AG09309 (cell line): ENCODE data around the gene CIDEA.
"Not testable (repeated sequence)": the region's sequence is repeated elsewhere in the genome, so short reads cannot be mapped to it uniquely, and the experiment has no call there.

Experiments used
- DNase-seq: peaks from one replicate; pipeline ENCODE4 v3.0.0-alpha.2; 2010; ENCODE audit warnings: low read depth
- H3K4me3 ChIP-seq: 2 replicates; pipeline ENCODE4 v1.5.1; 2011; ENCODE audit warnings: mild to moderate bottlenecking, low read depth, low read length, moderate library complexity; ENCODE audit not compliant: control insufficient read depth
- TF ChIP-seq, protein P1 (sequence below): IDR thresholded peaks from 2 replicates; pipeline ENCODE4 v1.5.1; 2011; ENCODE audit warnings: mild to moderate bottlenecking, low read depth, low read length, inconsistent platforms; ENCODE audit not compliant: insufficient read depth, control insufficient read depth; ENCODE audit errors: missing control alignments

Gene CIDEA, protein sequence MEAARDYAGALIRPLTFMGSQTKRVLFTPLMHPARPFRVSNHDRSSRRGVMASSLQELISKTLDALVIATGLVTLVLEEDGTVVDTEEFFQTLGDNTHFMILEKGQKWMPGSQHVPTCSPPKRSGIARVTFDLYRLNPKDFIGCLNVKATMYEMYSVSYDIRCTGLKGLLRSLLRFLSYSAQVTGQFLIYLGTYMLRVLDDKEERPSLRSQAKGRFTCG

GRCh38 chr18:12254136-12254819 lies at the start of gene CIDEA:
Gene CIDEA (plus strand): TSS chr18:12254361. CDS start chr18:12254384, 23 bp downstream.
- DNase-seq = no peak
- peak within 1 kb of the TSS; percentile 5 for H3K4me3 ChIP-seq
- TF ChIP-seq, protein P1, sequence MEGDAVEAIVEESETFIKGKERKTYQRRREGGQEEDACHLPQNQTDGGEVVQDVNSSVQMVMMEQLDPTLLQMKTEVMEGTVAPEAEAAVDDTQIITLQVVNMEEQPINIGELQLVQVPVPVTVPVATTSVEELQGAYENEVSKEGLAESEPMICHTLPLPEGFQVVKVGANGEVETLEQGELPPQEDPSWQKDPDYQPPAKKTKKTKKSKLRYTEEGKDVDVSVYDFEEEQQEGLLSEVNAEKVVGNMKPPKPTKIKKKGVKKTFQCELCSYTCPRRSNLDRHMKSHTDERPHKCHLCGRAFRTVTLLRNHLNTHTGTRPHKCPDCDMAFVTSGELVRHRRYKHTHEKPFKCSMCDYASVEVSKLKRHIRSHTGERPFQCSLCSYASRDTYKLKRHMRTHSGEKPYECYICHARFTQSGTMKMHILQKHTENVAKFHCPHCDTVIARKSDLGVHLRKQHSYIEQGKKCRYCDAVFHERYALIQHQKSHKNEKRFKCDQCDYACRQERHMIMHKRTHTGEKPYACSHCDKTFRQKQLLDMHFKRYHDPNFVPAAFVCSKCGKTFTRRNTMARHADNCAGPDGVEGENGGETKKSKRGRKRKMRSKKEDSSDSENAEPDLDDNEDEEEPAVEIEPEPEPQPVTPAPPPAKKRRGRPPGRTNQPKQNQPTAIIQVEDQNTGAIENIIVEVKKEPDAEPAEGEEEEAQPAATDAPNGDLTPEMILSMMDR = no peak

DNA sequence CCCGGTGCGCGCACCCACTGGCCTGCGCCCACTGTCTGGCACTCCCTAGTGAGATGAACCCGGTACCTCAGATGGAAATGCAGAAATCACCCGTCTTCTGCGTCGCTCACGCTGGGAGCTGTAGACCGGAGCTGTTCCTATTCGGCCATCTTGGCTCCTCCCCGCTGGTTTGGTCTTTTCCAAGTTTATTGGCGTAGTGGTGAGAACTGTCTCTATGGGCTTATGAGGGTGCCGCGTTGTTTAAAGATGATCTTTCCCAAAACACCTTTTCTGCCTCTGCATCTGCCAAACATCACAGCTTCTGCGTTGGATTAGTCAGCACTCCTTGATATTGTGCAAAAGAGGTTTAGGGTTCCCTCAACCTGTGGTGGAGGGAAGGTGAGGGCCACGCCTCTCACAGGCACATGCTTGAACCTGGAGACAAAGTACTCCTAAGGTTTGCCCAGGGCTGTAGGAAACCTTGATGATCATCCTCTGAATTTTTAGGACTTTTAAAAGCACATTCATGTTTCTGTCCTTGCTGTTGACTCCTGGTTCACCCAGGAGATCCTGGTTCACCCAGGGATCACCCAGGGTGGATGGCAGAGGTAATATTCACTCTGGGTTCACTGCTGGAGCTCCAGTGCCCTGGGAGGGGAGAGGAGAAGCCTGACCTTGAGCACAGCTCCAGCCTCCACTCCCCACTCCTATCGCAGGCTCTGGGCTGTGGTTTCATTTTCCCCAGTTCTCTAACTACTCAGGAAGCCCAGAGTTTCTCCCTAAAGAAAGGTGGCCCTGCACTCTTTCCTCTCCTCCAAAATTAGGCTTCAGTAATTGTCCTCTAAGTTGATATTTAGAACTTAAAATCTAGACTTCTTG lies 45.6 kb upstream of the CIDEA start:
- not testable (repeated sequence) for H3K4me3 ChIP-seq, DNase-seq

- not testable (repeated sequence) for DNase-seq
These were observed 41.9 kb upstream of the CIDEA start for GRCh38 chr18:12212308-12212707.

GRCh38 chr18:12214296-12215005 lies 39.7 kb upstream of the CIDEA start:
- DNase-seq, H3K4me3 ChIP-seq: not testable (repeated sequence)

More at GRCh38 chr18:12212308-12212707, 41.9 kb upstream of the CIDEA start:
- H3K4me3 ChIP-seq = not testable (repeated sequence)

DNA sequence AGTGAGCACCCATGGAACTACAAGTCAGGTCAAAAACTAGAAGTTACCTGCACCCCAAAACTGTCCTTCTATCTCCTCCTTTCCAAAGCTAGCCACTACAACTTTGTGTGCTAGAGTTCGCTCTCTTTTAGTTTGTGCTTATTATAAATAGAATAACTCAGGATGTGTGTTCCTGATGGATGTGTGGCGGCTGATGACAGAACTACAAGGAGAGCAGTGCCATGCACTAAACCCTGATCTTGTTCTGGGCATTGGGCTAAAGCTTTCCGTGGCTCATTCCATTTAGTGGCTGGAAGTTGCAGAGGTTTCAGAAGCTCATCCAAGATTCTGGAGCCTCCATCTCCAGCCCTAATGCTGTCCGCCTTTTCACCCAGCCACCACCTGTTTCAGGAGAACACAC lies 37.7 kb upstream of the CIDEA start:
- not testable (repeated sequence) for DNase-seq, H3K4me3 ChIP-seq

DNA sequence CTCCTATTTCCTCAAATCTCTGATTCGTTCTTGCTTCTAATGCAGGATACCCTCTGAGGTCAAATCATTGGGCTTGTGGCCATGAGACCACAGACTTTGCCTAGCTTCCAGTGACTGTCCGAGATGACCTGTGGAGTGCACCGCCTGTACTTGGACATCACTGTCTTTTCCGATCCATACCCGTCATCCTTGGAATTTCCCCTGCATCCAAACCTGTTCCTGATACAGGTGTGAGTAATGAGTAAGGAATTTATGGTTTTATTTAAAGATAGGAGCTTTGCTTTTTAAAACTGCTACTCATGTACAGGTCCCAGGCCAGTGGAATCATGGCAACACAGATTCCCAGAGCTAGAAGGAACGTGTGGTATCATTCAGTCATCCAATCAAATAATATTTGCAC lies 35.6 kb upstream of the CIDEA start:
- not testable (repeated sequence) for DNase-seq, H3K4me3 ChIP-seq

DNA sequence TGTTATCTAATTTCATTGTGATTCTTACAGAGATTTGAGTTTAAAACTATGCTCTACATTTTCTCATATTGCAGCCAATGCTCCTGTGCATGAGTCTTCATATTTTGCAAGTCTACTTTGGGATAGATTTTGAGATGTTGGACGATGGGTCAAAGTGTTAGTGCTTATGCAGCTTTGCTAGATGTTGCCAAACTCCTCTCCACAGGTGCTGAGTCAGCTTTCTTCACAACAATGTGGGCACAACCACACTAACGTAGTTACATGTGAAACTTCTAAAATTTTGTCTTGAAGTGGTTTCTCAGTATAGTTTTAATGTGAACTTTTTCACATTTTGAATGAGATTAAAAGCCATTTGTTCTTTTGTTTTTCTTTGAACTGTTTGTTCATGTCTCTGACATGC lies 32.1 kb upstream of the CIDEA start:
- not testable (repeated sequence) for DNase-seq, H3K4me3 ChIP-seq

DNA sequence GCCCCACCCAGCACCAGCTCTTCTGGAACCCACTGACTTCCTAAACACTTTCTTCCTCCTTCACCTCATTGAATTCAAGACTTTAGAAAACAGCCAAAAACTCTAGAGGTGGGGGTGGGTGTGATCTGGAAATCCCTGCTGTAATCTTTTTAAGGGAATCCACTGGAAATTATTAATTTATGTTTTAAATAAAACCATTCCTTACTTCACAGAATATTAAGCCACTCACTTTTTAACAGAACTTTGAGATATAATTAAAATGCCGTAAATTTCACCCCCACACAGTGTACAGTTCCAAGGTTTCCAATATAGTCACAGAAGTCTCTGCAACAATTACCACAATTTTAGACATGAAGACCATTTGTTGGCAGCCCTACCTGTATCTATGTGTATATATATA lies 30.8 kb upstream of the CIDEA start:
- H3K4me3 ChIP-seq, DNase-seq: not testable (repeated sequence)

DNA sequence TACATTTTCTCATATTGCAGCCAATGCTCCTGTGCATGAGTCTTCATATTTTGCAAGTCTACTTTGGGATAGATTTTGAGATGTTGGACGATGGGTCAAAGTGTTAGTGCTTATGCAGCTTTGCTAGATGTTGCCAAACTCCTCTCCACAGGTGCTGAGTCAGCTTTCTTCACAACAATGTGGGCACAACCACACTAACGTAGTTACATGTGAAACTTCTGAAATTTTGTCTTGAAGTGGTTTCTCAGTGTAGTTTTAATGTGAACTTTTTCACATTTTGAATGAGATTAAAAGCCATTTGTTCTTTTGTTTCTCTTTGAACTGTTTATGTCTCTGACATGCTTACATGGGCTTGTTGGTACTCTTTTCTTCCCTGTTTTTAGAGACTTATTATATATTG lies 27.4 kb upstream of the CIDEA start:
- DNase-seq, H3K4me3 ChIP-seq: not testable (repeated sequence)

- DNase-seq, H3K4me3 ChIP-seq: not testable (repeated sequence)
These were observed 26.6 kb upstream of the CIDEA start for GRCh38 chr18:12227399-12228186.

DNA sequence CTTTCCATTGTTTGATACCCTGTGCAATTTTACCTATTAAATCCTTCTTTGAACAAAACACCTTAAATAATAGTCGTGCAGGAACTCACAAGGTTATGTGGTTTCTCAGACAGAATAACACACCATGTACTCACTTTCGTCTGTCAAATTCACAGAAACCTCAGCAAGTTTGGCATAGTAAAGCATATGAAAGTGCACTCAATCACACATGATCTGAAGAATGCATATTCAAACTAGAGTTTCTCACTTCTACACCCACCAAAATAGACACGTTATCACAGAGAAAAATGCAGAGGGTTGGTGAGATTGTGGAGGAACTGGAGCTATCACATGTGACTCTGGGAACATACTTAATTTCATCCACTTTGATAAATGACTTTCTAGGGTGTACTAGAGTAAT lies 25.9 kb upstream of the CIDEA start:
- H3K4me3 ChIP-seq, DNase-seq: not testable (repeated sequence)

DNA sequence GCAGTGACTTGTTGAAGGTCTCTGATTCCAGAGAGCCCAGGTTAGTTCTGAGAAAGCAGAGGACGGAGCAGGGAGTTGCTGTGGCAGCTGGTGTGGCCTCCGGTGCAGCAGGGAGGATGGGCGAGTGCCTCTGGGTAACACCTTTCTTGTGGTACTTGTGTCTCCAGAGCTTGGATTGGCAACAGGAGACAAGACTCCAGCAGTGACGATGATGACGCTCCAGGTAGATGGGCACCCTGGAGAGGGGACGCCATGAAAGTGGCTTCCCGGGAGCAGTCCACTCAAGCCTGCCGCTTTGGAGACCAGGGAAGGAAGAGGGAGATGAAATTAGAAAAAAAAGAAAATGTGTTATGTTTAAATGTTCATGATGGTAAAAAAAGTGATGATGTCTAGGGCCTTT lies 23.6 kb upstream of the CIDEA start:
- DNase-seq, H3K4me3 ChIP-seq: not testable (repeated sequence)
